DND-41 (cell line): Measurements from ENCODE around the gene TRAK1.

Source experiments
- ATAC-seq: fragments of 200-7000 bp; cut with Tn5 transposase; 3 replicates; pipeline ENCODE4 v1.9.1; 2021; ENCODE audit warnings: low read depth; ENCODE audit not compliant: insufficient read depth
- DNase-seq: peaks from one replicate; pipeline ENCODE4 v3.0.0-alpha.2; 2020
- H2AFZ ChIP-seq: 2 replicates; pipeline ENCODE4 v1.6.0; 2012; ENCODE audit warnings: low read depth, low read length
- H3K27ac ChIP-seq: 2 replicates; pipeline ENCODE4 v1.5.1; 2012; ENCODE audit warnings: low read length, inconsistent platforms
- H3K27me3 ChIP-seq: fragments of 200-600 bp; sonication (generic); 2 replicates; pipeline ENCODE4 v1.6.0; 2012; ENCODE audit warnings: low read length, mild to moderate bottlenecking, inconsistent platforms; ENCODE audit not compliant: insufficient read depth, poor library complexity
- H3K36me3 ChIP-seq: 2 replicates; pipeline ENCODE4 v1.5.1; 2012; ENCODE audit warnings: low read length, inconsistent platforms; ENCODE audit not compliant: insufficient read depth
- H3K4me1 ChIP-seq: 2 replicates; pipeline ENCODE4 v1.5.1; 2012; ENCODE audit warnings: mild to moderate bottlenecking, low read length; ENCODE audit not compliant: insufficient read depth
- H3K4me2 ChIP-seq: 2 replicates; pipeline ENCODE4 v1.6.0; 2012; ENCODE audit warnings: mild to moderate bottlenecking, moderate library complexity, low read length, inconsistent platforms; ENCODE audit not compliant: insufficient read depth
- H3K4me3 ChIP-seq, 2 experiments: fragments of 200-600 bp in 1 of 2; shearing (Covaris generic) in 1 of 2; 2 replicates each; pipeline ENCODE4 v1.5.1; 2012 to 2016; ENCODE audit warnings: inconsistent platforms in 2 of 2, low read length in 2 of 2, mild to moderate bottlenecking in 2 of 2, low read depth in 1 of 2, moderate library complexity in 1 of 2
- H3K79me2 ChIP-seq: 2 replicates; pipeline ENCODE4 v1.6.0; 2012; ENCODE audit warnings: low read length, inconsistent platforms; ENCODE audit not compliant: insufficient read depth
- H3K9ac ChIP-seq: 2 replicates; pipeline ENCODE4 v1.6.0; 2012; ENCODE audit warnings: low read depth, mild to moderate bottlenecking, inconsistent platforms, low read length, moderate library complexity
- H3K9me3 ChIP-seq: 2 replicates; pipeline ENCODE4 v1.5.1; 2012; ENCODE audit warnings: low read length, moderate library complexity, mild to moderate bottlenecking, inconsistent platforms; ENCODE audit not compliant: insufficient read depth, severe bottlenecking
- H4K20me1 ChIP-seq: 2 replicates; pipeline ENCODE4 v1.6.0; 2012; ENCODE audit warnings: low read length; ENCODE audit not compliant: insufficient read depth
- EZH2 ChIP-seq: IDR thresholded peaks from 3 replicates; pipeline ENCODE4 v1.6.1; 2012; ENCODE audit warnings: borderline replicate concordance, low read depth, mild to moderate bottlenecking, moderate library complexity, low read length, inconsistent platforms; ENCODE audit not compliant: severe bottlenecking
- TF ChIP-seq, protein P1 (sequence below): IDR thresholded peaks from 2 replicates; pipeline ENCODE4 v1.5.1; 2012; ENCODE audit warnings: borderline replicate concordance, low read length, moderate library complexity, mild to moderate bottlenecking; ENCODE audit not compliant: poor library complexity, severe bottlenecking; ENCODE audit errors: extremely low read depth

TRAK1 gene

DNA sequence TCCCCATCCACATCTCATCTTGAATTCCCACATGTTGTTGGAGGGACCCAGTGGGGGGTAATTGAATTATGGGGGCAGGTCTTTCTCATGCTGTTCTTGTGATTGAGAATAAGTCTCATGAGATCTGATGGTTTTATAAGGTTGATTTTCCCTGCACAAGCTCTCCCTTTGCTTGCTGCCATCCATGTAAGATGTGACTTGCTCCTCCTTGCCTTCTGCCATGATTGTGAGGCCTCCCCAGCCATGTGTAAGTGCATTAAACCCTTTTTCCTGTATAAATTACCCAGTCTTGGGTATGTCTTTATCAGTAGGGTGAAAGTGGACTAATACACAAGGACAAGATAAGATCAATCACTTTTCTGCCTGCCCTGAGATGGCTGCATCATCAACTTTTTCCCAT lies 180.6 kb downstream of the TRAK1 start:
- Histone ChIP-seq H3K27me3 (no peaks in the 10 kb centered on the region), H3K27ac (no peak overlapping the region), H3K36me3 (no peaks in the 10 kb centered on the region), H3K79me2 (no peaks in the 10 kb centered on the region), H4K20me1 (no peaks in the 10 kb centered on the region), H2AFZ (no peak overlapping the region), H3K4me2 (no peak overlapping the region), H3K4me3 (no peak overlapping the region), H3K4me1 (no peaks in the 10 kb centered on the region), H3K9ac (no peak overlapping the region), H3K9me3 (no peaks in the 10 kb centered on the region)
- no peak for ATAC-seq
- no peak for TF ChIP-seq EZH2
- TF ChIP-seq, protein P1, sequence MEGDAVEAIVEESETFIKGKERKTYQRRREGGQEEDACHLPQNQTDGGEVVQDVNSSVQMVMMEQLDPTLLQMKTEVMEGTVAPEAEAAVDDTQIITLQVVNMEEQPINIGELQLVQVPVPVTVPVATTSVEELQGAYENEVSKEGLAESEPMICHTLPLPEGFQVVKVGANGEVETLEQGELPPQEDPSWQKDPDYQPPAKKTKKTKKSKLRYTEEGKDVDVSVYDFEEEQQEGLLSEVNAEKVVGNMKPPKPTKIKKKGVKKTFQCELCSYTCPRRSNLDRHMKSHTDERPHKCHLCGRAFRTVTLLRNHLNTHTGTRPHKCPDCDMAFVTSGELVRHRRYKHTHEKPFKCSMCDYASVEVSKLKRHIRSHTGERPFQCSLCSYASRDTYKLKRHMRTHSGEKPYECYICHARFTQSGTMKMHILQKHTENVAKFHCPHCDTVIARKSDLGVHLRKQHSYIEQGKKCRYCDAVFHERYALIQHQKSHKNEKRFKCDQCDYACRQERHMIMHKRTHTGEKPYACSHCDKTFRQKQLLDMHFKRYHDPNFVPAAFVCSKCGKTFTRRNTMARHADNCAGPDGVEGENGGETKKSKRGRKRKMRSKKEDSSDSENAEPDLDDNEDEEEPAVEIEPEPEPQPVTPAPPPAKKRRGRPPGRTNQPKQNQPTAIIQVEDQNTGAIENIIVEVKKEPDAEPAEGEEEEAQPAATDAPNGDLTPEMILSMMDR: no peak
- no peak for DNase-seq

- ATAC-seq (no peak), DNase-seq (no peak)
- H3K27me3 ChIP-seq: no peaks in the 10 kb centered on the region
- H4K20me1 ChIP-seq: no peaks in the 10 kb centered on the region
- no peak overlapping the region for H3K4me3 ChIP-seq
- H3K9ac ChIP-seq: no peak overlapping the region
- no peaks in the 10 kb centered on the region for H3K4me1 ChIP-seq
- no peak overlapping the region for H2AFZ ChIP-seq
- H3K27ac ChIP-seq: no peak overlapping the region
- no peaks in the 10 kb centered on the region for H3K9me3 ChIP-seq
- no peaks in the 10 kb centered on the region for H3K36me3 ChIP-seq
- H3K4me2 ChIP-seq: no peak overlapping the region
- TF ChIP-seq EZH2: no peak
- TF ChIP-seq, protein P1: no peak
- H3K79me2 ChIP-seq: no peaks in the 10 kb centered on the region
Observed at GRCh38 chr3:42273361-42273760, 182.2 kb downstream of the TRAK1 start.

DNA sequence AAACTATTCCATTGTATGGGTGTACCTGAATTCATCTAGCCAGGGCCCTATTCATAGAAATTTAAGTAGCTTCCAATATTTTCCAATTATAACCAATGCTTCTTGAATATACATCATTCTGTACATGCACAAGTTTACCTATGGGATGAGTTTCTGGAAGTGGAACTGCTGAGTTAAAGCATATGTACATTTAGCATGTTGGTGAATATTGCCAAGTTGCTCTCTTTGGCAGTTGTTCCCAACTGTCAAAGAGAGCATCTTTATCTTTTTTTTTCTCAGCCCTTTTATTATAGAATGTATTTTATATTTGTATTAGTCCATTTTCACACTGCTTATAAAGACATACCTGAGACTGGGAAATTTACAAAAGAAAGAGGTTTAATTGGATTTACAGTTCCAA lies 183.1 kb downstream of the TRAK1 start:
- Histone ChIP-seq H3K9ac (no peak overlapping the region), H3K79me2 (no peaks in the 10 kb centered on the region), H3K27ac (no peak overlapping the region), H3K4me3 (no peak overlapping the region), H3K27me3 (no peaks in the 10 kb centered on the region), H2AFZ (no peak overlapping the region), H3K9me3 (no peaks in the 10 kb centered on the region), H3K36me3 (no peaks in the 10 kb centered on the region), H3K4me2 (no peak overlapping the region), H4K20me1 (no peaks in the 10 kb centered on the region), H3K4me1 (no peaks in the 10 kb centered on the region)
- DNase-seq: no peak
- TF ChIP-seq, protein P1: no peak
- TF ChIP-seq EZH2: no peak
- ATAC-seq: no peak

- Histone ChIP-seq H3K9ac (no peak overlapping the region), H3K4me3 (no peak overlapping the region), H3K79me2 (no peaks in the 10 kb centered on the region), H3K4me1 (no peaks in the 10 kb centered on the region), H3K36me3 (no peaks in the 10 kb centered on the region), H3K27me3 (no peaks in the 10 kb centered on the region), H3K9me3 (peaks cover 5% of the 10 kb centered on the region), H3K4me2 (no peak overlapping the region), H2AFZ (no peak overlapping the region), H3K27ac (no peak overlapping the region), H4K20me1 (no peaks in the 10 kb centered on the region)
- TF ChIP-seq, protein P1: no peak
- no peak for TF ChIP-seq EZH2
- ATAC-seq (no peak), DNase-seq (no peak)
Observed at GRCh38 chr3:42275217-42275616, 184.1 kb downstream of the TRAK1 start.
